SK-N-SH (cell line): ENCODE results near the gene KYAT1. TPM values are rescaled to one million over a fixed set of nuclear protein-coding genes. Genes with fewer than 3 reads are reported as not detected.
A peak's percentile ranks its signal among the peaks of the same experiment; 100 is the strongest.

Experiments used
- CTCF ChIA-PET: fragments of 300-600, 350-600 bp; formaldehyde crosslinking; extraction: SDS; loops from one replicate; lab custom pipeline; 2021; lab: Yijun Ruan, JAX
- POLR2A ChIA-PET: fragments of 350-600 bp; sonication (Branson Sonifier 250); formaldehyde crosslinking; extraction: SDS; loops from one replicate; lab custom pipeline; 2020; ENCODE audit warnings: antibody characterized with exemption, inconsistent platforms; lab: Yijun Ruan, JAX
- DNase-seq: peaks from one replicate; pipeline ENCODE4 v3.0.0; 2012
- H2AFZ ChIP-seq: fragments of 200-600 bp; sonication (generic); 2 replicates; pipeline ENCODE4 v1.8.1; 2016; ENCODE audit warnings: antibody characterized with exemption, mild to moderate bottlenecking, low read depth
- H3F3A ChIP-seq: fragments of 200-600 bp; sonication (generic); replicated peaks from 2 replicates; pipeline ENCODE3; 2016; ENCODE audit warnings: antibody characterized with exemption, mild to moderate bottlenecking; ENCODE audit not compliant: insufficient read depth
- H3K27ac ChIP-seq, 2 experiments: fragments of 200-500 bp in 1 of 2; fragments of 200-600 bp in 1 of 2; sonication (Bioruptor generic) in 1 of 2; sonication (generic), shearing (Covaris generic) in 1 of 2; 2 replicates each; pipeline versions ENCODE4 v1.5.1 to v1.6.1; 2014 to 2016; ENCODE audit warnings: low read depth in 2 of 2, inconsistent platforms in 1 of 2, low read length in 1 of 2, mild to moderate bottlenecking in 1 of 2, mixed read lengths in 1 of 2
- H3K27me3 ChIP-seq: fragments of 200-600 bp; sonication (generic), shearing (Covaris generic); 2 replicates; pipeline ENCODE4 v1.6.1; 2016; ENCODE audit warnings: mixed run types; ENCODE audit not compliant: insufficient read depth
- H3K36me3 ChIP-seq, 2 experiments: fragments of 200-500 bp in 1 of 2; fragments of 200-600 bp in 1 of 2; sonication (Bioruptor generic) in 1 of 2; sonication (generic) in 1 of 2; replicated peaks in 1 of 2; 2 replicates each; pipeline versions ENCODE3 to v1.5.1; 2014 to 2016; ENCODE audit warnings: low read length in 1 of 2, mild to moderate bottlenecking in 1 of 2; ENCODE audit not compliant: insufficient read depth in 2 of 2, control insufficient read depth in 1 of 2
- H3K4me1 ChIP-seq, 2 experiments: fragments of 200-500 bp in 1 of 2; fragments of 200-600 bp in 1 of 2; sonication (Bioruptor generic) in 1 of 2; sonication (generic), shearing (Covaris generic) in 1 of 2; 2 replicates each; pipeline versions ENCODE4 v1.5.1 to v1.6.1; 2014 to 2016; ENCODE audit warnings: low read depth in 1 of 2, low read length in 1 of 2, mixed run types in 1 of 2; ENCODE audit not compliant: insufficient read depth in 2 of 2, control insufficient read depth in 1 of 2
- H3K4me2 ChIP-seq: fragments of 200-600 bp; sonication (generic), shearing (Covaris generic); 2 replicates; pipeline ENCODE4 v1.6.1; 2017; ENCODE audit warnings: mixed run types
- H3K4me3 ChIP-seq, 2 experiments: fragments of 200-500 bp in 1 of 2; fragments of 200-600 bp in 1 of 2; sonication (Bioruptor generic) in 1 of 2; sonication (generic), shearing (Covaris generic) in 1 of 2; 2 replicates each; pipeline versions ENCODE4 v1.5.1 to v1.8.1; 2014 to 2016; ENCODE audit warnings: low read depth in 2 of 2, inconsistent platforms in 1 of 2, low read length in 1 of 2, mild to moderate bottlenecking in 1 of 2, mixed read lengths in 1 of 2, moderate library complexity in 1 of 2
- H3K79me2 ChIP-seq: fragments of 200-600 bp; sonication (generic); 2 replicates; pipeline ENCODE4 v1.8.1; 2017; ENCODE audit warnings: mild to moderate bottlenecking; ENCODE audit not compliant: insufficient read depth
- H3K9ac ChIP-seq: fragments of 200-600 bp; sonication (generic); 2 replicates; pipeline ENCODE4 v1.6.1; 2017; ENCODE audit warnings: mixed run types
- H3K9me2 ChIP-seq: fragments of 200-600 bp; sonication (generic); 2 replicates; pipeline ENCODE4 v1.6.1; 2017; ENCODE audit warnings: mixed run types
- H3K9me3 ChIP-seq: fragments of 200-600 bp; sonication (generic); 2 replicates; pipeline ENCODE4 v1.6.1; 2017; ENCODE audit warnings: mixed run types, mild to moderate bottlenecking, moderate library complexity
- H4K20me1 ChIP-seq: fragments of 200-600 bp; sonication (generic); 2 replicates; pipeline ENCODE4 v1.6.1; 2017; ENCODE audit warnings: mild to moderate bottlenecking, mixed run types; ENCODE audit not compliant: insufficient read depth
- ELF1 ChIP-seq: IDR thresholded peaks from 2 replicates; pipeline ENCODE4 v1.4.0; 2012
- EP300 ChIP-seq, 2 experiments: IDR thresholded peaks; 2 replicates each; pipeline versions ENCODE4 v1.4.0 to v1.6.1; 2012; ENCODE audit warnings: borderline replicate concordance in 1 of 2, low read depth in 1 of 2, low read length in 1 of 2
- FOSL2 ChIP-seq: IDR thresholded peaks from 2 replicates; pipeline ENCODE4 v1.4.0; 2012; ENCODE audit warnings: low read depth, mild to moderate bottlenecking, moderate library complexity, borderline replicate concordance
- GABPA ChIP-seq: IDR thresholded peaks from 2 replicates; pipeline ENCODE4 v1.4.0; 2012; ENCODE audit warnings: low read depth, mild to moderate bottlenecking
- GATA2 ChIP-seq: sonication (generic); formaldehyde crosslinking; IDR thresholded peaks from 2 replicates; pipeline ENCODE4 v1.5.0; 2020; ENCODE audit warnings: mild to moderate bottlenecking, missing genetic modification reagents
- MEF2A ChIP-seq: IDR thresholded peaks from 2 replicates; pipeline ENCODE4 v1.4.0; 2012; ENCODE audit warnings: low read depth, borderline replicate concordance
- MXI1 ChIP-seq: IDR thresholded peaks from 2 replicates; pipeline ENCODE4 v1.6.1; 2012; ENCODE audit warnings: mild to moderate bottlenecking, low read depth, low read length, improper control_type of control experiment
- PBX3 ChIP-seq: IDR thresholded peaks from 2 replicates; pipeline ENCODE4; 2012
- RAD21 ChIP-seq: IDR thresholded peaks from 2 replicates; pipeline ENCODE4 v1.6.1; 2012; ENCODE audit warnings: mild to moderate bottlenecking, low read length
- RCOR1 ChIP-seq: fragments of 150-350 bp; IDR thresholded peaks from 2 replicates; pipeline ENCODE4 v1.6.1; 2017; ENCODE audit warnings: antibody characterized with exemption, low read length
- REST ChIP-seq: IDR thresholded peaks from 2 replicates; pipeline ENCODE4 v1.6.1; 2012; ENCODE audit warnings: mild to moderate bottlenecking, low read depth, low read length, moderate library complexity
- RFX5 ChIP-seq: IDR thresholded peaks from 2 replicates; pipeline ENCODE4 v1.6.1; 2012; ENCODE audit warnings: mild to moderate bottlenecking, improper control_type of control experiment, low read length
- TAF1 ChIP-seq: IDR thresholded peaks from 2 replicates; pipeline ENCODE4 v1.6.1; 2012; ENCODE audit warnings: low read depth, mild to moderate bottlenecking, low read length, moderate library complexity, borderline replicate concordance
- TEAD4 ChIP-seq: IDR thresholded peaks from 2 replicates; pipeline ENCODE4 v1.4.0; 2012; ENCODE audit warnings: mild to moderate bottlenecking, borderline replicate concordance; ENCODE audit not compliant: insufficient read depth
- USF1 ChIP-seq: IDR thresholded peaks from 2 replicates; pipeline ENCODE4 v1.4.0; 2012; ENCODE audit warnings: low read depth, borderline replicate concordance
- USF2 ChIP-seq: fragments of 150-350 bp; IDR thresholded peaks from 2 replicates; pipeline ENCODE4 v1.6.1; 2017; ENCODE audit warnings: antibody characterized with exemption, low read length, low read depth, borderline replicate concordance
- ZBTB33 ChIP-seq: IDR thresholded peaks from 2 replicates; pipeline ENCODE4 v1.4.0; 2012; ENCODE audit warnings: low read depth, borderline replicate concordance
- WGBS: methylation state at CpG from one replicate; pipeline ENCODE4 v1.1.6; 2017; ENCODE audit warnings: low lambda C conversion rate; 5-methylcytosine and 5-hydroxymethylcytosine counted together
- polyA plus RNA-seq, 3 experiments: library from polyadenylated mRNA; depleted of rRNA; stranded (reverse); fragments of >200 nt; gene quantifications; 2 replicates each; pipeline ENCODE4 v1.2.3, GENCODE V29; 2012

The KYAT1 gene
- polyA plus RNA-seq, 1 of the 3 experiments (the other 2 are of a cell fraction) = 9.4 TPM

GRCh38 chr9:128884164-128884563 is 2.4 kb upstream of the KYAT1 start:
- 92% methylated on average over 2 of the region's 2 CpGs for WGBS
- Histone ChIP-seq H3K9ac (no peak overlapping the region), H3K27me3 (no peaks in the 10 kb centered on the region), H3K4me2 (peak overlapping the region; percentile 85), H3K27ac (no peak overlapping the region), H4K20me1 (no peaks in the 10 kb centered on the region; the same call in 1 of the 2 replicates), H3K79me2 (peaks cover 96% of the 10 kb centered on the region), H2AFZ (no peak overlapping the region), H3K9me2 (no peaks in the 10 kb centered on the region), H3K4me1 (peaks cover 13 to 16% of the 10 kb centered on the region in 2 experiments; a peak in 2 of 4 replicates), H3F3A (peaks cover 15% of the 10 kb centered on the region), H3K9me3 (no peaks in the 10 kb centered on the region), H3K36me3 (peaks cover 8 to 13% of the 10 kb centered on the region in 2 experiments), H3K4me3 (peak overlapping the region in 1 of 2 experiments; percentile 100; a peak in 1 of 4 replicates)
- DNase-seq = no peak
- no peak for TF ChIP-seq PBX3
- TF ChIP-seq USF1 = no peak
- TF ChIP-seq MEF2A = no peak
- no peak for TF ChIP-seq USF2
- no peak for TF ChIP-seq RFX5
- no peak for TF ChIP-seq TEAD4
- no peak for TF ChIP-seq MXI1
- TF ChIP-seq ELF1 = no peak
- TF ChIP-seq TAF1 = no peak
- TF ChIP-seq FOSL2 = no peak
- TF ChIP-seq GATA2 = no peak
- no peak for TF ChIP-seq REST
- TF ChIP-seq EP300 (IDR thresholded peaks at IDR 0.05; ENCODE audit: borderline replicate concordance in 1 of 2, low read depth in 1 of 2, low read length in 1 of 2) = no peak
- TF ChIP-seq GABPA = no peak
- TF ChIP-seq RCOR1 = no peak
- TF ChIP-seq ZBTB33 = no peak
- no peak for TF ChIP-seq RAD21
- ChIA-PET CTCF (interaction anchor here (0.9 to 1.0 kb wide), 2 partner anchors 32 to 44 kb away, joined by 3 to 4 read pairs; no protein-coding TSS in a partner anchor), POLR2A (no interaction called here)
